Adrenal gland (tissue), 12 donors: Measurements from ENCODE around the gene TGFA. TPM values are rescaled to one million over a fixed set of nuclear protein-coding genes. Genes with fewer than 3 reads are reported as not detected.

Experiments used
- DNase-seq, 7 donors: peaks; one replicate each; pipeline ENCODE4 v3.0.0-alpha.2; 2019 to 2020
- H3K27ac ChIP-seq, 5 donors: fragments of 200-600 bp; sonication (generic) in 4 of 5; 1 replicate in 3 of 5; 2 replicates in 2 of 5; pipeline versions ENCODE4 v1.5.1 to v1.8.0; 2016 to 2020; ENCODE audit warnings: mild to moderate bottlenecking in 1 of 5
- H3K27me3 ChIP-seq: fragments of 200-600 bp; 2 replicates; pipeline ENCODE4 v1.8.0; 2021
- H3K36me3 ChIP-seq, 2 donors: fragments of 200-600 bp; replicated peaks in 1 of 2; 1 replicate in 1 of 2; 2 replicates in 1 of 2; pipeline versions ENCODE4 v1.5.1 to v1.8.0; 2018 to 2022
- H3K4me1 ChIP-seq, 2 donors: fragments of 200-600 bp; replicated peaks in 1 of 2; 1 replicate in 1 of 2; 2 replicates in 1 of 2; pipeline versions ENCODE4 v1.5.1 to v1.8.0; 2018 to 2021
- H3K4me3 ChIP-seq, 4 donors: fragments of 200-600 bp; sonication (generic) in 3 of 4; one replicate each; pipeline ENCODE4 v1.5.1; 2016 to 2018
- H3K9me3 ChIP-seq, 3 donors: fragments of 200-600 bp; sonication (generic) in 1 of 3; replicated peaks in 1 of 3; 1 replicate in 2 of 3; 2 replicates in 1 of 3; pipeline versions ENCODE4 v1.5.1 to v1.8.0; 2016 to 2021
- POLR2A ChIP-seq, 2 donors: fragments of 450-650 bp; IDR thresholded peaks; one replicate each; pipeline ENCODE4 v1.6.1; 2017; ENCODE audit warnings: antibody characterized with exemption in 2 of 2, mild to moderate bottlenecking in 2 of 2, moderate library complexity in 1 of 2
- WGBS, 4 donors: extraction: QIAGEN DNeasy Blood & Tissue Kit in 2 of 4; methylation state at CpG; one replicate each; pipeline versions ENCODE4 v1.1.5 to v1.1.7; 2013 to 2017; 5-methylcytosine and 5-hydroxymethylcytosine counted together
- intact Hi-C, 2 donors: fragments of 100-400 bp; cut with DNase I; formaldehyde crosslinking; loops; one replicate each; pipeline versions ENCODE4 v1.14.1 to v1.15.0; 2022 to 2023
- polyA plus RNA-seq, 3 donors: library from polyadenylated mRNA; stranded (reverse); fragments of 200-250 nt in 2 of 3; fragments of 350-450 nt in 1 of 3; fragmentation: Illumina TruSeq in 1 of 3; extraction: RNeasy Lipid Tissue Mini Kit (QIAGEN cat#74804) in 1 of 3; gene quantifications; one replicate each; pipeline ENCODE4 v1.2.3, GENCODE V29; 2013 to 2014
- total RNA-seq, 9 donors: library from RNA; depleted of rRNA in 4 of 9; stranded (reverse); fragments of >200 nt in 4 of 9; fragments of 120-200 nt in 1 of 9; fragmentation: NEBNext Ultra II Directional in 1 of 9; extraction: Animal tissue kit (Norgen Biotek cat#: 25700) in 1 of 9; gene quantifications; one replicate each; pipeline versions ENCODE4 v1.1.0 to v1.2.4, GENCODE V29; 2013 to 2023
- TF ChIP-seq, protein P1 (sequence below), 6 experiments: fragments of 450-650 bp in 4 of 6; fragments of 200-600 bp in 2 of 6; sonication (generic) in 1 of 6; IDR thresholded peaks; 1 replicate in 5 of 6; 2 replicates in 1 of 6; pipeline versions ENCODE4 v1.5.1 to v1.8.0; 2016 to 2021; ENCODE audit warnings: antibody characterized with exemption in 6 of 6, mild to moderate bottlenecking in 2 of 6, moderate library complexity in 1 of 6
- donor health status: healthy with polysubstance abuse.
- donor health status: Bipolar disorder and iron deficiency.
- donor health status: DM: yes; HTN: yes; CAD: no.
- donor health status: DM: no; HTN: no; CAD: no.
- donor health status: DM: no; HTN: no; CAD: no.
- donor health status: DM: yes; HTN: yes; CAD: no.

TGFA gene
- total and polyA plus RNA-seq, 12 donors, result 0.11 to 8.2 (median 0.75) TPM

GRCh38 chr2:70411483-70412125 lies 142.0 kb downstream of the TGFA start:
- intact Hi-C loops, result no loop called here
- no peak for TF ChIP-seq POLR2A (IDR thresholded peaks at IDR 0.05)
- TF ChIP-seq, protein P1, sequence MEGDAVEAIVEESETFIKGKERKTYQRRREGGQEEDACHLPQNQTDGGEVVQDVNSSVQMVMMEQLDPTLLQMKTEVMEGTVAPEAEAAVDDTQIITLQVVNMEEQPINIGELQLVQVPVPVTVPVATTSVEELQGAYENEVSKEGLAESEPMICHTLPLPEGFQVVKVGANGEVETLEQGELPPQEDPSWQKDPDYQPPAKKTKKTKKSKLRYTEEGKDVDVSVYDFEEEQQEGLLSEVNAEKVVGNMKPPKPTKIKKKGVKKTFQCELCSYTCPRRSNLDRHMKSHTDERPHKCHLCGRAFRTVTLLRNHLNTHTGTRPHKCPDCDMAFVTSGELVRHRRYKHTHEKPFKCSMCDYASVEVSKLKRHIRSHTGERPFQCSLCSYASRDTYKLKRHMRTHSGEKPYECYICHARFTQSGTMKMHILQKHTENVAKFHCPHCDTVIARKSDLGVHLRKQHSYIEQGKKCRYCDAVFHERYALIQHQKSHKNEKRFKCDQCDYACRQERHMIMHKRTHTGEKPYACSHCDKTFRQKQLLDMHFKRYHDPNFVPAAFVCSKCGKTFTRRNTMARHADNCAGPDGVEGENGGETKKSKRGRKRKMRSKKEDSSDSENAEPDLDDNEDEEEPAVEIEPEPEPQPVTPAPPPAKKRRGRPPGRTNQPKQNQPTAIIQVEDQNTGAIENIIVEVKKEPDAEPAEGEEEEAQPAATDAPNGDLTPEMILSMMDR (IDR thresholded peaks at IDR 0.05), result no peak
- 65 to 75% (median 69%) methylated on average over 5 to 6 of the region's 6 CpGs for WGBS, 4 donors

DNA sequence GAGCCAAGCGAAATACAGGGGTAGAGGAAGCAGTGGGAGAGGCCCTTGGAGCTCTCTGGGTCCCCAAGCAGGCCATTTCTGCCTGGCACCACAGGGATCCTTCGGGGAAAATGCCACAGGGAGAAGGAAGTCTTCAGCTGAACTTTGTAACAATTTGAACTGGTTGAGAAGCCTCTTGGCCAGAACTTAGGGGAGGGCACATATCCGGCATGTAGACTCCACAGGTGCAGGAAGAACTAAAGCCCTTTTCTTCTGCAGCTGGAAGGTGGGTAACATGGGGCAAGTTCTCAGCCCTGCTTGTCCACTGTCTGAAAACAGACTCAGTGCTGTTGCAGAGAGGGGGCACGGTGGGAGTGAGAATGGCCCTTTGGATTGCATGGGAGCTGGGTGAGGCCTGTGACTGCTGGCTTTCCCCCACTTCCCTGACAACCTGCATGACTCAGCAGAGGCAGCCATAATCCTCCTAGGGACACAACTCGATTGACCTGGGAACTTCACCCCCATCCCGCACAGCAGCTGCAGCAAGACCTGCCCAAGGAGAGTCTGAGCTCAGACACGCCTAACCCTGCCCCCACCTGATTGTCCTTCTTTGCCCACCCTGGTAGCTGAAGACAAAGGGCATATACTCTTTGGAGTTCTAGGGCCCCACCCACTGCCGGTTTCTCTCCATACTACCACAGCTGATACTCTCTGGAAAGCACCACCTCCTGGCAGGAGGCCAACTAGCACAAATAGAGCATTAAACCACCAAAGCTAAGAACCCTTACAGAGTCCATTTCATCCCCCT lies 150.2 kb downstream of the TGFA start:
- no peak for DNase-seq
- 79 to 88% (median 83%) methylated on average over 5 to 8 of the region's 8 CpGs for WGBS, 4 donors
- intact Hi-C loops, result no loop called here

More at GRCh38 chr2:70411483-70412125, 142.0 kb downstream of the TGFA start:
- H3K27ac ChIP-seq, result no peak overlapping the region
- H3K4me3 ChIP-seq, result no peak overlapping the region
- no peaks in the 10 kb centered on the region for H3K9me3 ChIP-seq
- H3K27me3 ChIP-seq, result peaks cover 2% of the 10 kb centered on the region
- DNase-seq, result no peak
- H3K4me1 ChIP-seq, result no peaks in the 10 kb centered on the region
- H3K36me3 ChIP-seq, result no peaks in the 10 kb centered on the region

GRCh38 chr2:70400539-70400938 lies 153.1 kb downstream of the TGFA start:
- DNase-seq, result no peak
- H3K9me3 ChIP-seq, result no peaks in the 10 kb centered on the region
- H3K4me1 ChIP-seq, result no peaks in the 10 kb centered on the region
- H3K36me3 ChIP-seq, result no peaks in the 10 kb centered on the region
- H3K27ac ChIP-seq, result no peak overlapping the region
- peaks cover 10% of the 10 kb centered on the region for H3K27me3 ChIP-seq
- intact Hi-C loops, result no loop called here
- 66 to 76% (median 72%) methylated on average over 3 of the region's 3 CpGs for WGBS, 4 donors
- no peak for TF ChIP-seq POLR2A (IDR thresholded peaks at IDR 0.05)
- TF ChIP-seq, protein P1 (IDR thresholded peaks at IDR 0.05), result no peak
- no peak overlapping the region for H3K4me3 ChIP-seq

More for the DNA sequence above, 150.2 kb downstream of the TGFA start:
- no peaks in the 10 kb centered on the region for H3K4me1 ChIP-seq
- H3K9me3 ChIP-seq, result no peaks in the 10 kb centered on the region
- TF ChIP-seq POLR2A (IDR thresholded peaks at IDR 0.05), result no peak
- TF ChIP-seq, protein P1 (IDR thresholded peaks at IDR 0.05), result no peak
- H3K27ac ChIP-seq, result no peak overlapping the region
- no peaks in the 10 kb centered on the region for H3K36me3 ChIP-seq
- H3K4me3 ChIP-seq, result no peak overlapping the region
- peaks cover 3% of the 10 kb centered on the region for H3K27me3 ChIP-seq

DNA sequence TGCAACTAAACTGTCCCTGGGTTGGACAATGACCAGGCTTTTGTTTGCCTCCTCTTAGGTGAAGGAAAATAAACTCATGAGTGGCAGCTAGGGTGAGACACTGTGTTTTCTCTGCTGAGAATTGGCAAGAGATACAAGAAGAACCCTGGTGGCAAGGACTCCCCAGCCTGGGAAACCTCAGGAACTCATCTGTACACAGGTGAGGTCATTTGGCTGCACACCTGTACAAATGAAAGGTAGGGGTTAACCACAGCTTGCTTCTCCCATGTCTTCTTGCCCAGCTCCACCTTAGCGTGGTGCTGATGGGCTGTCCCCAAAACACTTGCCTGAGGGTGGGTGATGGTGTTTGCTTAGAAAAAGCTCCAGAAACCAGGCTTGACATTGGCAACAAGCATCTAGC lies 154.6 kb downstream of the TGFA start:
- TF ChIP-seq, protein P1 (IDR thresholded peaks at IDR 0.05), result no peak
- no peak for TF ChIP-seq POLR2A (IDR thresholded peaks at IDR 0.05)
- no peak for DNase-seq
- Histone ChIP-seq H3K36me3 (no peaks in the 10 kb centered on the region), H3K4me3 (no peak overlapping the region), H3K27me3 (peaks cover 10% of the 10 kb centered on the region), H3K27ac (no peak overlapping the region), H3K9me3 (no peaks in the 10 kb centered on the region), H3K4me1 (no peaks in the 10 kb centered on the region)
- intact Hi-C loops, result no loop called here
- WGBS, 4 donors, result 67 to 83% (median 75%) methylated on average over 1 of the region's 1 CpG; no CpG with 5 or more reads in 1 of the 4 donors

Other genes with a start within 250 kb of the TGFA start
- gene ADD2, start 214.4 kb upstream of the TGFA start, total RNA-seq, result 1 to 10 TPM in 5 of 9 donors, under 1 TPM in 3, not detected in 1; 0.69 to 5.6 (median 2.1) TPM
- gene ADD2, start 214.4 kb upstream of the TGFA start, polyA plus RNA-seq, result 1 to 10 TPM in 1 of 3 donors, under 1 TPM in 2; 0.20 to 2.2 (median 0.72) TPM
- not detected for gene FIGLA, start 236.8 kb upstream of the TGFA start, total RNA-seq
- not detected for gene FIGLA, start 236.8 kb upstream of the TGFA start, polyA plus RNA-seq